Measurements from ENCODE around the gene PAPOLB. TPM values are rescaled to one million over a fixed set of nuclear protein-coding genes. Genes with fewer than 3 reads are reported as not detected.

PAPOLB gene
- total RNA-seq, 2 donors from 2014 or later, result 0.68 to 1.1 TPM

DNA sequence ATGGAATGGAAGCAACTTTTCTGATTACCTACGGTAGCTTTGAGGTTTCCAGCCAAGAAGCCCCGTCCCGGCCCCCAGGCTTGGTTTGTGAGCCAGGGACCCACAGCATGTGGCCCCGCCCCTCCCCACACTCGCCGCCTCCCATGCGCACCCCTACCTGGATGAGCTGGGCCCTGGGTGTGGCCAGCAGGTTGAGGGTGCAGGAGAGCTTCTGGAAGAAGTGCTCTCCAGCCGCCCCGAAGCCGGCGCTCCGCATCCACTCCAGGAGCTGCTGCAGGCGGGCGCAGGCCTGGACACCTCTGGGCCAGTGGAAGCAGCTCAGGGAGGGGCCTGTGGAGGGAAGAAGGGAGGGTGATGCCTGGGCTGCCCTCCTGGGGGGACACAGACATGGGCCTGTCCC lies 46.7 kb downstream of the PAPOLB start:
- no peak overlapping the region for H3K4me3 ChIP-seq
- DNase-seq (ENCODE audit: low spot score) (no peak), ATAC-seq (ENCODE audit: insufficient number of reproducible peaks, low FRiP score, low read depth) (no peak)
- H3K36me3 ChIP-seq, result no peaks in the 10 kb centered on the region
- H3K9me3 ChIP-seq, result no peaks in the 10 kb centered on the region
- no peak overlapping the region for H3K27ac ChIP-seq
- TF ChIP-seq, protein P1, sequence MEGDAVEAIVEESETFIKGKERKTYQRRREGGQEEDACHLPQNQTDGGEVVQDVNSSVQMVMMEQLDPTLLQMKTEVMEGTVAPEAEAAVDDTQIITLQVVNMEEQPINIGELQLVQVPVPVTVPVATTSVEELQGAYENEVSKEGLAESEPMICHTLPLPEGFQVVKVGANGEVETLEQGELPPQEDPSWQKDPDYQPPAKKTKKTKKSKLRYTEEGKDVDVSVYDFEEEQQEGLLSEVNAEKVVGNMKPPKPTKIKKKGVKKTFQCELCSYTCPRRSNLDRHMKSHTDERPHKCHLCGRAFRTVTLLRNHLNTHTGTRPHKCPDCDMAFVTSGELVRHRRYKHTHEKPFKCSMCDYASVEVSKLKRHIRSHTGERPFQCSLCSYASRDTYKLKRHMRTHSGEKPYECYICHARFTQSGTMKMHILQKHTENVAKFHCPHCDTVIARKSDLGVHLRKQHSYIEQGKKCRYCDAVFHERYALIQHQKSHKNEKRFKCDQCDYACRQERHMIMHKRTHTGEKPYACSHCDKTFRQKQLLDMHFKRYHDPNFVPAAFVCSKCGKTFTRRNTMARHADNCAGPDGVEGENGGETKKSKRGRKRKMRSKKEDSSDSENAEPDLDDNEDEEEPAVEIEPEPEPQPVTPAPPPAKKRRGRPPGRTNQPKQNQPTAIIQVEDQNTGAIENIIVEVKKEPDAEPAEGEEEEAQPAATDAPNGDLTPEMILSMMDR (IDR thresholded peaks at IDR 0.05), result no peak
- peaks cover 2 to 10% of the 10 kb centered on the region in 2 donors for H3K4me1 ChIP-seq (ENCODE audit: control insufficient read depth in 1 of 2, low read depth in 2 of 2)
- H3K27me3 ChIP-seq (replicated peaks; ENCODE audit: insufficient read depth), result no peaks in the 10 kb centered on the region

DNA sequence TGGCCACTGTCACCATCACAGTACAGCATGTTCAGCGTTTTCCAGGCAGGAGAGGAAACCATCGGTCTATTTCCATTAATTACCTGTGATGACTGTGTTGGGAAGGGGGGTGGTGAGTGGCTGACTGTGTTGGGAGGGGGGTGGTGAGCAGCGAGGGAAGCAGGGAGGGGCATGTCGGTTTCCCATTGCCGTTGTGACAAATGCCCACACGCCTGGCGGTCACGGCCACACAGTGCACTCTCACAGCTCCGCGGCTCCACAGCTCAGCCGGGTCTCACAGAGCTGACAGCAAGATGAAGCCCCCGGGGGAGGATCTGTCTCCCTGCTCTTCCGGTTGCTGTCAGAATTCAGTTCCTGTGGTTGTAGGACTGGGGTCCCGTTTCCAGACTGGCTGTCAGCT lies 47.4 kb downstream of the PAPOLB start:
- DNase-seq (ENCODE audit: low spot score) (no peak), ATAC-seq (ENCODE audit: insufficient number of reproducible peaks, low FRiP score, low read depth) (no peak)
- peaks cover 0 to 3% of the 10 kb centered on the region in 2 donors for H3K4me1 ChIP-seq (ENCODE audit: control insufficient read depth in 1 of 2, low read depth in 2 of 2)
- no peak overlapping the region for H3K4me3 ChIP-seq
- H3K36me3 ChIP-seq, result no peaks in the 10 kb centered on the region
- no peaks in the 10 kb centered on the region for H3K27me3 ChIP-seq (replicated peaks; ENCODE audit: insufficient read depth)
- no peak overlapping the region for H3K27ac ChIP-seq
- H3K9me3 ChIP-seq, result no peaks in the 10 kb centered on the region
- TF ChIP-seq, protein P1 (IDR thresholded peaks at IDR 0.05), result no peak

DNA sequence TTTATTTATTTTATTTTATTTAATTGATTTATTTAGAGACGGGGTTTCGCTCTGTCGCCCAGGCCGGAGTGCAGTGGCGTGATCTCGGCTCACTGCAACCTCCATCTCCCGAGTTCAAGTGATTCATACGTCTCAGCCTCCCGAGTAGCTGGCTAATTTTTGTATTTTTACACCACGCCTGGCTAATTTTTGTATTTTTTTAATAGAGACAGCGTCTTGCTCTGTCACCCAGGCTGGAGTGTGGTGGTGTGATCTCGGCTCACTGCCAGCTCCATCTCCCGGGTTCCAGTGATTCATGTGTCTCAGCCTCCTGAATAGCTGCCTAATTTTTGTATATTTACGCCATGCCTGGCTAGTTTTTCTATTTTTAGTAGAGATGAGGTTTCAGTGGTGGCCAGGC lies 52.2 kb downstream of the PAPOLB start:
- no peaks in the 10 kb centered on the region for H3K36me3 ChIP-seq
- peak overlapping the region; percentile 17 for H3K4me3 ChIP-seq
- no peaks in the 10 kb centered on the region for H3K9me3 ChIP-seq
- DNase-seq (ENCODE audit: low spot score) (no peak), ATAC-seq (ENCODE audit: insufficient number of reproducible peaks, low FRiP score, low read depth) (no peak)
- no peaks in the 10 kb centered on the region for H3K27me3 ChIP-seq (replicated peaks; ENCODE audit: insufficient read depth)
- TF ChIP-seq, protein P1 (IDR thresholded peaks at IDR 0.05), result no peak
- no peaks in the 10 kb centered on the region for H3K4me1 ChIP-seq (ENCODE audit: control insufficient read depth in 1 of 2, low read depth in 2 of 2)
- no peak overlapping the region for H3K27ac ChIP-seq

DNA sequence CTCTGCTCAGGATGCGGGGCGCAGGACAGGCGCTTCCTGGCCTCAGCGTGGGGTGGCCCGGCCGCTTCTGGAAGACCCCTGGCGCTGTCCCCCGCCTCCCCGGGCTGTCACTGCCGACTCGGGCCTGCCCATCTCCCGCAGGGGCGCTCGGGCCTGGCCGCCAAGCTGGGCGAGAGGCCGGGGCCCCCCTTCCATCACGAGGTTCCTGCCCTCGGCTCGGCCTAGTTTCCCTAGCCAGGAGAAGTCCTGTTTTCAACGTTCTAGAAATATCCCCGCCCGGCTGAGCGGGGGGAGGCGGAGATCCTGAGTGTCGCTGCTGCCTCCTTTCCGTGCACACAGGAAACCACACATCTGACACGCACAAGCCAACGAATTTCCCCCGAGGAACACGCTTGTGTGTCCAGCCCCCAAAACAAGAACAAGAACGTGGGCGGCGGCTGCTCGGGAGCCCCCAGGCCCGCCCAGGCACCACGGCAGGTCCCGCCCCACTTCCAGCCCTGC lies 52.7 kb downstream of the PAPOLB start:
- DNase-seq (ENCODE audit: low spot score), result no peak
- H3K4me3 ChIP-seq, result peak overlapping the region; percentile 17

DNA sequence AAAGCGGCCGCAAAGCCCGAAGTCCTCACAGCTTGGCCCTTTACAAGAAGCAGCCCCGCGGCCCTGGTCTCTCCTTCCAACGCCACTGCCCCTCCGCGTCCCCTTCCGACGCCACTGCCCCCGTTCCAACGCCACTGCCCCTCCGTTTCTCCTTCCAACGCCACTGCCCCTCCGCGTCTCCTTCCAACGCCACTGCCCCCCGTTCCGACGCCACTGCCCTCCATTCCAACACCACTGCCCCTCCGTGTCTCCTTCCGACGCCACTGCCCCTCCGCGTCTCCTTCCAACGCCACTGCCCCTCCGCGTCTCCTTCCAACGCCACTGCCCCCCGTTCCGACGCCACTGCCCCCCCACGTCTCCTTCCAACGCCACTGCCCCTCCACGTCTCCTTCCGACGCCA lies 53.3 kb downstream of the PAPOLB start:
- TF ChIP-seq, protein P1 (IDR thresholded peaks at IDR 0.05), result no peak
- Histone ChIP-seq H3K4me1 (ENCODE audit: control insufficient read depth in 1 of 2, low read depth in 2 of 2) (no peaks in the 10 kb centered on the region), H3K27me3 (replicated peaks; ENCODE audit: insufficient read depth) (no peaks in the 10 kb centered on the region), H3K9me3 (no peaks in the 10 kb centered on the region), H3K4me3 (no peak overlapping the region), H3K36me3 (no peaks in the 10 kb centered on the region), H3K27ac (no peak overlapping the region)
- ATAC-seq (ENCODE audit: insufficient number of reproducible peaks, low FRiP score, low read depth) (no peak), DNase-seq (ENCODE audit: low spot score) (no peak)

More for the DNA sequence above, 52.7 kb downstream of the PAPOLB start:
- Histone ChIP-seq H3K27ac (no peak overlapping the region), H3K36me3 (no peaks in the 10 kb centered on the region), H3K4me1 (ENCODE audit: control insufficient read depth in 1 of 2, low read depth in 2 of 2) (no peaks in the 10 kb centered on the region), H3K9me3 (no peaks in the 10 kb centered on the region), H3K27me3 (replicated peaks; ENCODE audit: insufficient read depth) (no peaks in the 10 kb centered on the region)
- TF ChIP-seq, protein P1 (IDR thresholded peaks at IDR 0.05), result no peak
- no peak for ATAC-seq (ENCODE audit: insufficient number of reproducible peaks, low FRiP score, low read depth)

All from thoracic aorta (tissue), 2 donors.